NB4 (cell line): ENCODE results near the gene LCN15.

Experiments used
- MYC ChIP-seq: IDR thresholded peaks from 2 replicates; pipeline ENCODE4 v1.6.1; 2011; ENCODE audit warnings: low read depth, low read length
- POLR2A ChIP-seq: IDR thresholded peaks from 2 replicates; pipeline ENCODE4 v1.6.1; 2011; ENCODE audit warnings: mild to moderate bottlenecking; ENCODE audit not compliant: insufficient read length; ENCODE audit errors: extremely low read depth
- TF ChIP-seq, protein P1 (sequence below): IDR thresholded peaks from one replicate; pipeline ENCODE4 v1.5.1; 2012; ENCODE audit warnings: low read depth, low read length

- TF ChIP-seq POLR2A (no peak), MYC (no peak)
- TF ChIP-seq, protein P1, sequence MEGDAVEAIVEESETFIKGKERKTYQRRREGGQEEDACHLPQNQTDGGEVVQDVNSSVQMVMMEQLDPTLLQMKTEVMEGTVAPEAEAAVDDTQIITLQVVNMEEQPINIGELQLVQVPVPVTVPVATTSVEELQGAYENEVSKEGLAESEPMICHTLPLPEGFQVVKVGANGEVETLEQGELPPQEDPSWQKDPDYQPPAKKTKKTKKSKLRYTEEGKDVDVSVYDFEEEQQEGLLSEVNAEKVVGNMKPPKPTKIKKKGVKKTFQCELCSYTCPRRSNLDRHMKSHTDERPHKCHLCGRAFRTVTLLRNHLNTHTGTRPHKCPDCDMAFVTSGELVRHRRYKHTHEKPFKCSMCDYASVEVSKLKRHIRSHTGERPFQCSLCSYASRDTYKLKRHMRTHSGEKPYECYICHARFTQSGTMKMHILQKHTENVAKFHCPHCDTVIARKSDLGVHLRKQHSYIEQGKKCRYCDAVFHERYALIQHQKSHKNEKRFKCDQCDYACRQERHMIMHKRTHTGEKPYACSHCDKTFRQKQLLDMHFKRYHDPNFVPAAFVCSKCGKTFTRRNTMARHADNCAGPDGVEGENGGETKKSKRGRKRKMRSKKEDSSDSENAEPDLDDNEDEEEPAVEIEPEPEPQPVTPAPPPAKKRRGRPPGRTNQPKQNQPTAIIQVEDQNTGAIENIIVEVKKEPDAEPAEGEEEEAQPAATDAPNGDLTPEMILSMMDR = no peak
These were observed 676 bp downstream of the LCN15 start for GRCh38 chr9:136763649-136764035.
